Measurements from ENCODE around the gene KAT6B.

- TF ChIP-seq CTCF (IDR thresholded peaks at IDR 0.05; ENCODE audit: insufficient read depth, low read depth, low read length): no peak
- no peak for TF ChIP-seq EZH2 (IDR thresholded peaks at IDR 0.05; ENCODE audit: insufficient read depth, low read length)
Measured at GRCh38 chr10:74993649-74994048, 167.2 kb downstream of the KAT6B start.

All from astrocyte (in vitro differentiated cells and primary cell).